A673 (cell line): ENCODE results near the gene C21orf58.

Experiments used
- EZH2 ChIP-seq: fragments of 200-600 bp; sonication (generic); IDR thresholded peaks from 2 replicates; pipeline ENCODE4 v1.6.1; 2017; ENCODE audit warnings: borderline replicate concordance, low read depth, mild to moderate bottlenecking, mixed read lengths, antibody characterized with exemption, low read length; ENCODE audit not compliant: poor library complexity, severe bottlenecking
- TF ChIP-seq, protein P1 (sequence below): fragments of 300-800, 200-600 bp; sonication (generic); conservative IDR thresholded peaks from 2 replicates; pipeline ENCODE4 v1.5.1; 2017; ENCODE audit warnings: low read depth, mild to moderate bottlenecking, antibody characterized with exemption, low read length, moderate library complexity, mixed read lengths

DNA sequence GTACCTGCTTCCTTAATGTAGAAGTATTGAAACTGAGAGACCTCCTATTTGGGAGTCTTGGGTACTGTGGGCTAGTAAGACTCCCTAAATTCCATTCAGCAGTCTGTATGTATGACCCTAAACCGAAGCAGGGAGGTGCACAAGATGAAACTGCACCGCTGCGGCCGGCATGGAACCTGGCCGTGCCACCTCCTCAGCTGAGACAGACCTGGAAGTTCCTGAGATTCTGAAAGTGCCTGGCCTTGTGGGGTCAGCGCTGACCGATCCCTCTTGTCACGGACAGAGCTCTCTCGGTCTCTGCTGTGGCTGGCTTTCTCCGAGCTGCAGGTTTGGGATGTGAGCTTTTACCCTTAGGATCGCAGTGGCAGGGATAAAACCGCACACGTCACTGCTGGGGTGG lies 27.3 kb upstream of the C21orf58 start:
- TF ChIP-seq, protein P1, sequence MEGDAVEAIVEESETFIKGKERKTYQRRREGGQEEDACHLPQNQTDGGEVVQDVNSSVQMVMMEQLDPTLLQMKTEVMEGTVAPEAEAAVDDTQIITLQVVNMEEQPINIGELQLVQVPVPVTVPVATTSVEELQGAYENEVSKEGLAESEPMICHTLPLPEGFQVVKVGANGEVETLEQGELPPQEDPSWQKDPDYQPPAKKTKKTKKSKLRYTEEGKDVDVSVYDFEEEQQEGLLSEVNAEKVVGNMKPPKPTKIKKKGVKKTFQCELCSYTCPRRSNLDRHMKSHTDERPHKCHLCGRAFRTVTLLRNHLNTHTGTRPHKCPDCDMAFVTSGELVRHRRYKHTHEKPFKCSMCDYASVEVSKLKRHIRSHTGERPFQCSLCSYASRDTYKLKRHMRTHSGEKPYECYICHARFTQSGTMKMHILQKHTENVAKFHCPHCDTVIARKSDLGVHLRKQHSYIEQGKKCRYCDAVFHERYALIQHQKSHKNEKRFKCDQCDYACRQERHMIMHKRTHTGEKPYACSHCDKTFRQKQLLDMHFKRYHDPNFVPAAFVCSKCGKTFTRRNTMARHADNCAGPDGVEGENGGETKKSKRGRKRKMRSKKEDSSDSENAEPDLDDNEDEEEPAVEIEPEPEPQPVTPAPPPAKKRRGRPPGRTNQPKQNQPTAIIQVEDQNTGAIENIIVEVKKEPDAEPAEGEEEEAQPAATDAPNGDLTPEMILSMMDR, result no peak
- no peak for TF ChIP-seq EZH2
